Embryonic facial prominence (tissue), 1 donor: ENCODE results near the gene MRPS6.

Source experiments
- DNase-seq: peaks from one replicate; pipeline ENCODE4 v3.0.0-alpha.2; 2016; ENCODE audit errors: extremely low spot score

MRPS6 gene

GRCh38 chr21:34073032-34073748 is at the start of gene MRPS6, which contains the start of gene SLC5A3:
TSS of gene MRPS6 (plus strand) at chr21:34073578. CDS start at chr21:34073701, 123 bp downstream.
TSS of gene SLC5A3 (plus strand) at chr21:34073578. CDS start at chr21:34095199, 21,621 bp downstream.
- DNase-seq, result peak; percentile 65

- no peak for DNase-seq
These were observed 49.5 kb upstream of the MRPS6 start for GRCh38 chr21:34023691-34024373.

- no peak for DNase-seq
These were observed 49.0 kb upstream of the MRPS6 start for GRCh38 chr21:34024374-34024693.

GRCh38 chr21:34027721-34028461 is 45.5 kb upstream of the MRPS6 start:
- no peak for DNase-seq

- peak; percentile 34 for DNase-seq
These were observed 43.4 kb upstream of the MRPS6 start for GRCh38 chr21:34029743-34030528.

GRCh38 chr21:34031835-34032370 is 41.5 kb upstream of the MRPS6 start:
- no peak for DNase-seq

GRCh38 chr21:34034369-34035014 is 38.9 kb upstream of the MRPS6 start:
- DNase-seq, result no peak

GRCh38 chr21:34035619-34036354 is 37.6 kb upstream of the MRPS6 start:
- DNase-seq, result no peak

GRCh38 chr21:34037009-34037795 is 36.2 kb upstream of the MRPS6 start:
- DNase-seq, result no peak

- no peak for DNase-seq
These were observed 33.5 kb upstream of the MRPS6 start for GRCh38 chr21:34039678-34040382.

- no peak for DNase-seq
These were observed 30.6 kb upstream of the MRPS6 start for GRCh38 chr21:34042735-34043134.

GRCh38 chr21:34043333-34043732 is 30.0 kb upstream of the MRPS6 start:
- DNase-seq, result no peak

- no peak for DNase-seq
These were observed 26.5 kb upstream of the MRPS6 start for GRCh38 chr21:34046917-34047316.

GRCh38 chr21:34047835-34048234 is 25.5 kb upstream of the MRPS6 start:
- DNase-seq, result no peak

GRCh38 chr21:34052171-34052570 is 21.2 kb upstream of the MRPS6 start:
- no peak for DNase-seq

GRCh38 chr21:34054259-34054658 is 19.1 kb upstream of the MRPS6 start:
- no peak for DNase-seq

- DNase-seq, result no peak
These were observed 17.8 kb upstream of the MRPS6 start for GRCh38 chr21:34055615-34056014.

GRCh38 chr21:34061983-34062382 is 11.4 kb upstream of the MRPS6 start:
- no peak for DNase-seq

GRCh38 chr21:34065027-34065426 is 8.4 kb upstream of the MRPS6 start:
- no peak for DNase-seq
